K562 (cell line): Measurements from ENCODE around the gene CDC14B. TPM values are rescaled to one million over a fixed set of nuclear protein-coding genes. Genes with fewer than 3 reads are reported as not detected.

Experiments used
- ATAC-seq: fragments of 200-7000 bp; cut with Tn5 transposase; 3 replicates; pipeline ENCODE4 v1.9.1; 2020; ENCODE audit warnings: moderate library complexity
- BruUV-seq: library from RNA; stranded (reverse); fragments of 400-500 nt; replicated peaks from 2 replicates; lab custom pipeline; 2021; lab: Mats Ljungman, UMichigan
- CTCF ChIA-PET: fragments of 300-600 bp; formaldehyde crosslinking; extraction: SDS; loops from one replicate; lab custom pipeline; 2021; ENCODE audit warnings: low intra/inter-chr PET ratio; lab: Yijun Ruan, JAX
- POLR2A ChIA-PET: fragments of 300-600, 350-650 bp; sonication (Branson Sonifier 250); formaldehyde crosslinking; extraction: SDS; loops from one replicate; lab custom pipeline; 2021; ENCODE audit warnings: antibody characterized with exemption, inconsistent platforms; lab: Yijun Ruan, JAX
- DNase-seq, 4 experiments: peaks; one replicate each; pipeline versions ENCODE4 v3.0.0 to v3.0.0-alpha.2; 2011 to 2018; ENCODE audit warnings: low spot score in 3 of 4, mixed read lengths in 3 of 4; ENCODE audit errors: extremely low read depth in 1 of 4
- FAIRE-seq: peaks from 2 replicates; lab custom pipeline; 2011; peaks lifted over from hg19 to GRCh38; lab: Jason Lieb, UNC
- H2AFZ ChIP-seq: 2 replicates; pipeline ENCODE4 v1.6.0; 2011; ENCODE audit warnings: low read depth, low read length, control low read depth, inconsistent platforms
- H3K27ac ChIP-seq: fragments of 200-600 bp; 3 replicates; pipeline ENCODE4 v1.8.0; 2011; ENCODE audit warnings: low read depth, mild to moderate bottlenecking, control low read depth, inconsistent platforms, low read length, moderate library complexity, mixed read lengths; ENCODE audit errors: extremely low read depth
- H3K27me3 ChIP-seq, 2 experiments: fragments of 300-600 bp in 1 of 2; 2 replicates in 1 of 2; 3 replicates in 1 of 2; pipeline versions ENCODE4 v1.6.0 to v1.8.0; 2011; ENCODE audit warnings: inconsistent platforms in 2 of 2, low read length in 2 of 2, mild to moderate bottlenecking in 1 of 2, mixed read lengths in 1 of 2, moderate library complexity in 1 of 2; ENCODE audit not compliant: control insufficient read depth in 2 of 2, insufficient read depth in 2 of 2
- H3K36me3 ChIP-seq: fragments of 300-600 bp; 3 replicates; pipeline ENCODE4 v1.8.0; 2011; ENCODE audit warnings: mild to moderate bottlenecking, low read length, inconsistent platforms; ENCODE audit not compliant: control insufficient read depth, insufficient read depth
- H3K4me1 ChIP-seq, 2 experiments: fragments of 200-600 bp in 1 of 2; replicated peaks in 1 of 2; 2 replicates in 1 of 2; 3 replicates in 1 of 2; pipeline versions ENCODE4 v1.5.1 to v1.8.0; 2011; ENCODE audit warnings: inconsistent platforms in 2 of 2, low read length in 2 of 2, mild to moderate bottlenecking in 1 of 2, mixed read lengths in 1 of 2, moderate library complexity in 1 of 2; ENCODE audit not compliant: control insufficient read depth in 2 of 2, insufficient read depth in 2 of 2
- H3K4me2 ChIP-seq: 2 replicates; pipeline ENCODE4 v1.6.1; 2011; ENCODE audit warnings: low read length, control low read depth, inconsistent platforms, mixed read lengths; ENCODE audit not compliant: insufficient read depth
- H3K4me3 ChIP-seq: fragments of 200-600 bp; sonication (generic), shearing (Covaris generic); 2 replicates; pipeline ENCODE4 v1.5.1; 2016; ENCODE audit warnings: control low read depth, inconsistent platforms
- H3K79me2 ChIP-seq: fragments of 200-600 bp; 3 replicates; pipeline ENCODE4 v1.8.0; 2011; ENCODE audit warnings: low read length, inconsistent platforms; ENCODE audit not compliant: control insufficient read depth, insufficient read depth
- H3K9ac ChIP-seq, 2 experiments: 2 replicates each; pipeline versions ENCODE4 v1.6.0 to v1.6.1; 2011; ENCODE audit warnings: low read depth in 2 of 2, low read length in 2 of 2, control low read depth in 1 of 2, inconsistent platforms in 1 of 2, mild to moderate bottlenecking in 1 of 2, mixed read lengths in 1 of 2; ENCODE audit not compliant: insufficient read depth in 1 of 2
- H3K9me1 ChIP-seq: one replicate; pipeline ENCODE4 v1.6.0; 2011; ENCODE audit warnings: inconsistent platforms, mild to moderate bottlenecking, low read length, moderate library complexity; ENCODE audit not compliant: control insufficient read depth, insufficient read depth
- H3K9me3 ChIP-seq: replicated peaks from 2 replicates; pipeline ENCODE4 v1.5.1; 2011; ENCODE audit warnings: low read depth, low read length, inconsistent platforms; ENCODE audit not compliant: control insufficient read depth, insufficient read depth
- H4K20me1 ChIP-seq: replicated peaks from 2 replicates; pipeline ENCODE4 v1.6.1; 2011; ENCODE audit warnings: low read length, inconsistent platforms, mixed read lengths; ENCODE audit not compliant: control insufficient read depth, insufficient read depth
- AFF4 ChIP-seq: sonication (generic); formaldehyde crosslinking; IDR thresholded peaks from 2 replicates; pipeline ENCODE4 v1.8.0; 2023; ENCODE audit warnings: mild to moderate bottlenecking, missing genetic modification reagents
- JUND ChIP-seq, 2 experiments: IDR thresholded peaks; 2 replicates in 1 of 2; 3 replicates in 1 of 2; pipeline ENCODE4 v1.6.1; 2011; ENCODE audit warnings: borderline replicate concordance in 2 of 2, low read depth in 2 of 2, low read length in 2 of 2, improper control_type of control experiment in 1 of 2, missing biosample characterization in 1 of 2, missing genetic modification characterization in 1 of 2, missing genetic modification reagents in 1 of 2
- RHOXF2B ChIP-seq: fragments of 250-450 bp; sonication (Bioruptor Pico); conservative IDR thresholded peaks from 2 replicates; pipeline ENCODE4 v1.5.1; 2021
- ZNF384 ChIP-seq: IDR thresholded peaks from 2 replicates; pipeline ENCODE4 v1.6.1; 2012; ENCODE audit warnings: low read depth, low read length, improper control_type of control experiment
- WGBS: fragments of 100-300 bp; shearing (Covaris generic); methylation state at CpG from one replicate; pipeline ENCODE4 v1.1.6; 2016; ENCODE audit warnings: low coverage, mixed read lengths; ENCODE audit not compliant: insufficient coverage; ENCODE audit errors: missing lambda C conversion rate; 5-methylcytosine and 5-hydroxymethylcytosine counted together
- in situ Hi-C: fragments of 300-500 bp; cut with MboI; formaldehyde crosslinking; loops from 4 replicates; pipeline ENCODE4 v1.15.0; 2018; ENCODE audit warnings: inconsistent platforms, mixed read lengths
- intact Hi-C: fragments of 100-400 bp; cut with micrococcal nuclease; formaldehyde crosslinking; loops from 2 replicates; pipeline ENCODE4 v1.14.2; 2022
- polyA plus RNA-seq, 8 experiments: library from polyadenylated mRNA; depleted of rRNA in 4 of 8; stranded (reverse) in 5 of 8; unstranded in 3 of 8; fragments of >200 nt; fragmentation: Nextera tagmentation in 2 of 8; fragmentation: Illumina TruSeq in 1 of 8; extraction: Ambion mirVana in 2 of 8; extraction: Trizol in 1 of 8; gene quantifications; 2 replicates each; pipeline versions ENCODE4 v1.2.1 to v1.2.3, GENCODE V29; 2011 to 2014; ENCODE audit warnings: inconsistent platforms in 1 of 8, missing spikeins in 1 of 8
- total RNA-seq, 7 experiments: library from RNA; depleted of rRNA in 6 of 7; stranded (reverse); fragments of >200 nt in 6 of 7; fragmentation: Illumina TruSeq in 2 of 7; extraction: Trizol in 2 of 7; gene quantifications; 2 replicates each; pipeline versions ENCODE4 v1.2.1 to v1.2.3, GENCODE V29; 2011 to 2021; ENCODE audit warnings: low replicate concordance in 1 of 7
- TF ChIP-seq, protein P1 (sequence below), 2 experiments: fragments of 450-650 bp; formaldehyde crosslinking in 1 of 2; IDR thresholded peaks; 2 replicates each; pipeline versions ENCODE4 v1.4.0 to v1.6.1; 2014 to 2020; ENCODE audit warnings: mild to moderate bottlenecking in 2 of 2, borderline replicate concordance in 1 of 2, low read depth in 1 of 2

Gene CDC14B
- total and polyA plus RNA-seq, 9 of the 15 experiments (the other 6 are each of a cell fraction or from before 2014, with no cell fraction given) = 1.4 to 6.0 (median 3.8) TPM

DNA sequence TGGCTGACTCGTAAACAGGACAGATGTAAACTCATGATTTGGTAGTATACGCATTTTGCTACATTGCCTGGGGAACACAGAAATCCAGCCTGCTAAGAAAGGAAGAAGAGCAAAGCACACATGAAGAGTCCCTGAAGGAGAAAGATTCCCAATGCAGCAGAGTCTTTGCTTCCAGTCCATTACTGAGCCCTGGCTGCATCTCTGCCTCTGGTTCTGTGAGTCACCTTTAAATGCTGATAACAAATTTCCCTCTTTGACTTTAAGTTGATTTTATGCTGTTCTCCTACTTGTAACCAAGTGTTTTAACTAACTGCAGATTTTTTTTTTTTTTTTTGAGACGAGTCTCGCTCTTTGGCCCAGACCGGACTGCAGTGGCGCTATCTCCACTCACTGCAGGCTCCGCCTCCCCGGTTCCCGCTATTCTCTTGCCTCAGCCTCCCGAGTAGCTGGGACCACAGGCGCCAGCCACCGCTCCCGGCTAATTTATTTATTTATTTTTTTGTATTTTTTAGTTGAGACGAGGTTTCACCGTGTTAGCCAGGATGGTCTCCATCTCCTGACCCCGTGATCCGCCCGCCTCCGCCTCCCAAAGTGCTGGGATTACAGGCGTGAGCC lies 44.0 kb upstream of the CDC14B start (continued):
- TF ChIP-seq AFF4 (no peak), RHOXF2B (CRISPR knock-in tag) (no peak), JUND (IDR thresholded peaks at IDR 0.05; ENCODE audit: borderline replicate concordance, low read depth, low read length) (no peak), JUND (tag; IDR thresholded peaks at IDR 0.05; ENCODE audit: borderline replicate concordance, low read depth, low read length) (no peak), ZNF384 (0 out of 2 replicates have a peak, but pooled peaks have one; percentile 5)
- TF ChIP-seq, all 486 proteins: peak for 2

DNA sequence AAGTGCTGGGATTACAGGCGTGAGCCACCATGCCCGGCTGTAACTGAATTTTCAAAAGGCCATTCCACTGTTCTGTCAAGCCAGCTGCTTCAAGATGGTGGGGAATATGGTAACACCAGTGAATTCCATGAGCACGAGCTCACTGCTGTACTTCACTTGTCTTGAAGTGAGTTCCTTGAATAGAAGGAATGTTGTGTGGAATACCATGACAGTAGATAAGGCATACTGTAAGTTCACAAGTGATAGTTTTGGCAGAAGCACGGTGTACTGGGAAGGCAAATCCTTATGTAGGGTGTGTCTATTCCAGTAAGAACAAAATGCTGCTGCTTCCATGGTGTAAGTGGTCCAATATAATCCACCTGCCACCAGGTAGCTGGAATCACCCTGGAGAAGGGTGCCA lies 42.1 kb upstream of the CDC14B start:
- CTCF ChIA-PET = no interaction called here
- TF ChIP-seq, protein P1, sequence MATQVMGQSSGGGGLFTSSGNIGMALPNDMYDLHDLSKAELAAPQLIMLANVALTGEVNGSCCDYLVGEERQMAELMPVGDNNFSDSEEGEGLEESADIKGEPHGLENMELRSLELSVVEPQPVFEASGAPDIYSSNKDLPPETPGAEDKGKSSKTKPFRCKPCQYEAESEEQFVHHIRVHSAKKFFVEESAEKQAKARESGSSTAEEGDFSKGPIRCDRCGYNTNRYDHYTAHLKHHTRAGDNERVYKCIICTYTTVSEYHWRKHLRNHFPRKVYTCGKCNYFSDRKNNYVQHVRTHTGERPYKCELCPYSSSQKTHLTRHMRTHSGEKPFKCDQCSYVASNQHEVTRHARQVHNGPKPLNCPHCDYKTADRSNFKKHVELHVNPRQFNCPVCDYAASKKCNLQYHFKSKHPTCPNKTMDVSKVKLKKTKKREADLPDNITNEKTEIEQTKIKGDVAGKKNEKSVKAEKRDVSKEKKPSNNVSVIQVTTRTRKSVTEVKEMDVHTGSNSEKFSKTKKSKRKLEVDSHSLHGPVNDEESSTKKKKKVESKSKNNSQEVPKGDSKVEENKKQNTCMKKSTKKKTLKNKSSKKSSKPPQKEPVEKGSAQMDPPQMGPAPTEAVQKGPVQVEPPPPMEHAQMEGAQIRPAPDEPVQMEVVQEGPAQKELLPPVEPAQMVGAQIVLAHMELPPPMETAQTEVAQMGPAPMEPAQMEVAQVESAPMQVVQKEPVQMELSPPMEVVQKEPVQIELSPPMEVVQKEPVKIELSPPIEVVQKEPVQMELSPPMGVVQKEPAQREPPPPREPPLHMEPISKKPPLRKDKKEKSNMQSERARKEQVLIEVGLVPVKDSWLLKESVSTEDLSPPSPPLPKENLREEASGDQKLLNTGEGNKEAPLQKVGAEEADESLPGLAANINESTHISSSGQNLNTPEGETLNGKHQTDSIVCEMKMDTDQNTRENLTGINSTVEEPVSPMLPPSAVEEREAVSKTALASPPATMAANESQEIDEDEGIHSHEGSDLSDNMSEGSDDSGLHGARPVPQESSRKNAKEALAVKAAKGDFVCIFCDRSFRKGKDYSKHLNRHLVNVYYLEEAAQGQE (IDR thresholded peaks at IDR 0.05; ENCODE audit: borderline replicate concordance) = no peak
- TF ChIP-seq, protein P1 (CRISPR knock-in tag; IDR thresholded peaks at IDR 0.05; ENCODE audit: low read depth) = no peak

More for the DNA sequence above, 42.1 kb upstream of the CDC14B start:
- H3K27me3 ChIP-seq = no peaks in the 10 kb centered on the region; a peak in 1 of 5 replicates
- H3K9ac ChIP-seq = no peak overlapping the region
- H3K4me2 ChIP-seq = no peak overlapping the region
- in situ Hi-C loops = loop anchor here (10.0 to 25.0 kb wide), 2 partner anchors 224 to 327 kb away; no protein-coding TSS in a partner anchor
- H3K79me2 ChIP-seq = no peaks in the 10 kb centered on the region
- H3K4me1 ChIP-seq = peaks cover 0 to 4% of the 10 kb centered on the region in 2 experiments; a peak in 1 of 5 replicates
- 0 out of 2 replicates have a peak, but pooled peaks cover 2% of the 10 kb centered on the region for H3K9me3 ChIP-seq
- POLR2A ChIA-PET = interaction anchor here (0.9 kb wide), 1 partner anchor 43 kb away, joined by 3 read pairs; no protein-coding TSS in a partner anchor
- no peaks in the 10 kb centered on the region for H3K9me1 ChIP-seq
- no peaks in the 10 kb centered on the region for H4K20me1 ChIP-seq
- BruUV-seq = no TSS peak
- H3K4me3 ChIP-seq = no peak overlapping the region
- H2AFZ ChIP-seq = no peak overlapping the region
- 23% methylated on average over 4 of the region's 4 CpGs for WGBS
- intact Hi-C loops = loop anchor here (10.0 kb wide), 1 partner anchor 427 kb away; no protein-coding TSS in a partner anchor
- H3K27ac ChIP-seq = no peak overlapping the region
- ATAC-seq = no peak
- H3K36me3 ChIP-seq = no peaks in the 10 kb centered on the region
- FAIRE-seq = no peak
- no peak for DNase-seq
